GM21381 (cell line): ENCODE results near the gene BAG1.

Experiments
- ATAC-seq: cut with Tn5 transposase; IDR thresholded peaks from one replicate; pipeline ENCODE4 v1.9.1; 2021; ENCODE audit warnings: mild to moderate bottlenecking, moderate library complexity; ENCODE audit not compliant: unreplicated experiment

Gene BAG1

DNA sequence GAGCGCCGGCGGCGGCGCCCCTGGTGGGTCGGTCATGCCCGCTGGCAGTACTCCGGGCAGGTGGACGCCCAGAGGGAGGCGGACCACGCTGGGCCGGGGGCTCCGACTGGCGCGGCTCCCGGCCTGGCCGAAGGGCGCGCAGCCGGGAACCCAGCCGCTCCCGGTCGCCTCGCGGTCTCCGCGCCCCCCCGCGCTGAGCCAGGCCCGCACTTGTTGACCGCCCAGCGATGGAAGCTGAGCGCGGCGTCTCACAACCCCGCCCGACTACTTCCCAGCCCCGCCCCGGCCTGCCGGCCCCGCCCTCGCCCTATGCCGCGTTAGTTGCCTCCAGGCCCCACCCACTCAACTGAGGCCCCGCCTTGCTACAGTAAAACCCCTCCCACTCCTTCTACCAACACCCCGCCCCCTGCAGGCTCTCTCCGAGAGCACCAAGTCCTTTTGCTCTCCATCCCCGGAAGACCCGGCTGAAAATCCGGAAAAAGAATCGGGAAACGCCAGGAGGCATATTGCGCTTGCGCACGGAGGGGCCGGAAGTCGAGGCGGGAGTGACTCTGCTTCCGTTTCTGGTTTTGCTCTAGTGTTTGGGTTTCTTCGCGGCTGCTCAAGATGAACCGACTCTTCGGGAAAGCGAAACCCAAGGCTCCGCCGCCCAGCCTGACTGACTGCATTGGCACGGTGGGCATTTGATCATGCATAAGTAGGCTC lies at the start of gene BAG1, which contains the start of gene CHMP5:
Gene BAG1, minus strand, starts transcription at position 236 of the 705 bp plus-strand sequence.
Gene CHMP5, plus strand, starts transcription at position 577 of the 705 bp plus-strand sequence. Its CDS starts 30 bp downstream, at position 607.
- ATAC-seq = peak; percentile 87

- ATAC-seq = no peak
Observed at GRCh38 chr9:33311953-33312352, 47.4 kb upstream of the BAG1 start.

- ATAC-seq = no peak
Observed at GRCh38 chr9:33310748-33311147, 46.2 kb upstream of the BAG1 start.

DNA sequence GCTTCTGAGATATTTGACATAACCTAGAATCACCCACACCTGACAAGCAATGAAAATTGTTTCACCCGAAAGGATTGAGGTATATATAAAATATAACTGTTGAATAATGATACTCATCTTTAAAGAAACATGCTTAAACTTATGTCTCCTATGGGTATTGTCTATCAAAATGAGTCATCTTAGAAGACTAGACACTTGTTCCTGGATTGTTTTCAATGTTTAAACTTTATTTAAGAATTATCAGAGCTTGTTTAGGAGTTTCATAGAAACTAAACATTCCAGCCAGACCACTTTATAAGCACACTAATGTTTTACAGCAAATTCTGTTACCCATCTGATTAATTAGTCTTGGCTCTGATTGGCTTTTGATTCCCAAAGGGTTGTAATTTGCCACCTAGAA lies 45.4 kb upstream of the BAG1 start:
- ATAC-seq = no peak

GRCh38 chr9:33307067-33307466 lies 42.6 kb upstream of the BAG1 start:
- no peak for ATAC-seq

DNA sequence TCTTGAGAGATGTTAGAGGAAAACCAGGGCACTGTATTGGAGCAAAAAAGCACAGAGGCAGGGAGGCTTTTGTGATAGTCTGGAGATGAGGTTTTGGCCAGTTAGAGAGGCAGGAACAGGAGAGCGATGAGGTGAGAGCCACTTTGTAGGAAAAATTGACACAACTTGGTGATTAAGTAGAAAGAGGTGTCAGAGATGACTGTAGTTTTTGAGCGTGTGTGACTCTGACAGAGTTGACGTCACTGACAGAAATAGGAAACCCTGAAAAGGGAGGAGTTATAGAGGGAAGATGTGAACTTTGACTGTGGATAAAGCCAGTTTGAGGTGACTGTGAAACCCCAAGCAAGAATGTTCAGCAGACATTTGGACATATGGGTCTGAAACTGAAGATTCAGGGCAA lies 41.5 kb upstream of the BAG1 start:
- ATAC-seq = no peak

DNA sequence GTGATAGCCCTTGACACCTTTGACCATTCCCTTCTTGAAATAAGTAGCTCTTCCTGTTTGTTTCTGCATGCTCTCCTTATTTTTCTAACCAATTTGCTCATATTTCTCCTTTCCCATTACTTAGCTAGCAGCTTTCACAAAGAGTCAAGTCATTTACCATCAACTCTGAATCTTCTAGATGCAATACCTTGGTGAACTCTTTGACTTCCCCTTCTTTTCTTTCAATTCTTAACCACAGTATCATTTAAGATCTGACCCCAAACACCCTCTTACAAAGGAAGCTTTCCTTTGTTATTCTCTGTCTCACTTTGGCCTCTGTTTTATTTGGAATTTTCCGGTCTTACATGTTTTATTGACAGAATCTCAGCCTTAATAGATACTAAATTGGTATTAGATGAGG lies 39.9 kb upstream of the BAG1 start:
- ATAC-seq = no peak

- ATAC-seq = no peak
Observed at GRCh38 chr9:33300546-33300945, 36.0 kb upstream of the BAG1 start.

- peak; percentile 93 for ATAC-seq
Observed at GRCh38 chr9:33297432-33297831, 32.9 kb upstream of the BAG1 start.

GRCh38 chr9:33295571-33295970 lies 31.1 kb upstream of the BAG1 start:
- no peak for ATAC-seq

- no peak for ATAC-seq
Observed at GRCh38 chr9:33294670-33295432, 30.3 kb upstream of the BAG1 start.

DNA sequence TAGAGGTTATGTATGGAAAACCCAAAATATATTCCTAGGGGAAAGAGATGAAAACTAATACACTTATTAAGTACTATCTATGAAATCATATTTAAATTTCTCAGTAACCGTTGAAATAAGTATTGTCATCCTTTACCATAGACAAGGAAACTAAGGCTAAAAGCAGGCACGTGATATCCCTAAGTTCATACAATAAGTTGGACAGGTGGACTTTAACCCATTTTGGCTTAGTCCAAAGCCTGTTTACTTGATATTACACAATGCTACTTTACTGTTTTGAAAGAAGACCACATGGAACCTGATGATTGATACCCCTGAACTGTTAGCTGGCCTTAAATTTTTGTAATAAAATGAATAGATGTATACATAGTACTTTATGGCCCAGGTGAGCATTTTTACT lies 29.3 kb upstream of the BAG1 start:
- no peak for ATAC-seq

GRCh38 chr9:33291901-33292300 lies 27.4 kb upstream of the BAG1 start:
- no peak for ATAC-seq

- no peak for ATAC-seq
Observed at GRCh38 chr9:33291031-33291397, 26.5 kb upstream of the BAG1 start.

DNA sequence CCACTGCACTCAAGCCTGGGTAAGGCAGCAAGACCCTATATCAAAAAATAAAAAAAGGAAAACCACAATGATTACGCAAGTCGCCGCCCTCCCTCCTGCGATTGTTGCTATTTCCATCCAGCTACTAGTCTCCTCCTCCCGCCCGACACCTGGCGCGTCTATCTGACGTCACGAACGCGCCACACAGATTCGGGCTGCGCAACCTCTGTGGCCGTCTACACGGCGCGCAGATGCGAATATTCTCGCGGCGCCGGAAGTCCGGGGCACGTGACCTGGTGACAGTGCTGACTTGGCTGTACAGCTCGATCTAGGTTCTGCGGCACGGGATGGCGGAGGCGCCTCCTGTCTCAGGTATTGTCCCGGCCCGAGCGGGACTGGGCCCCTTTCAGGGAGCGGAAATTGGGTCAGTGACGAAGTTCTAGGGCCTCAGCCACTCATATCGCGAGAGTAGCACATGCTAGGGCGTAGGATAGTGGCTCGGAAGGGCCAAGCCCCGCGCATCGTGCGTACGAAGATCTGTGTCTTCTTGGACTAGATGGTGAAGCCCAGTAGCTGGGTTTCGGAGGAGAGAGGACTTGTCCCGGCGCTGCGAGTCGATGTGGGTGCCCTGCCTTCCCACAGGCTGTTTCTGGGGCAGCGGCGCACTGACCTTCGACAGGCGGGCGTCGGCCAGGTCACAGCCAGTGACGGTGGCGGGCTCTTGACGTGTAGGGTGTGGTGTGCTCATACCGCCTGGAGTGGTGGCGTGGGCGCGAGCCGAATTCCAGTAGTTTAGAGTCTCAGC lies 25.9 kb upstream of the BAG1 start, which contains the start of gene NFX1:
Gene NFX1, plus strand, starts transcription at position 270 of the 784 bp plus-strand sequence. Its CDS starts 57 bp downstream, at position 327.
- ATAC-seq = peak; percentile 85

- peak; percentile 26 for ATAC-seq
Observed at GRCh38 chr9:33289936-33290246, 25.4 kb upstream of the BAG1 start.

- no peak for ATAC-seq
Observed at GRCh38 chr9:33289496-33289895, 25.0 kb upstream of the BAG1 start.

DNA sequence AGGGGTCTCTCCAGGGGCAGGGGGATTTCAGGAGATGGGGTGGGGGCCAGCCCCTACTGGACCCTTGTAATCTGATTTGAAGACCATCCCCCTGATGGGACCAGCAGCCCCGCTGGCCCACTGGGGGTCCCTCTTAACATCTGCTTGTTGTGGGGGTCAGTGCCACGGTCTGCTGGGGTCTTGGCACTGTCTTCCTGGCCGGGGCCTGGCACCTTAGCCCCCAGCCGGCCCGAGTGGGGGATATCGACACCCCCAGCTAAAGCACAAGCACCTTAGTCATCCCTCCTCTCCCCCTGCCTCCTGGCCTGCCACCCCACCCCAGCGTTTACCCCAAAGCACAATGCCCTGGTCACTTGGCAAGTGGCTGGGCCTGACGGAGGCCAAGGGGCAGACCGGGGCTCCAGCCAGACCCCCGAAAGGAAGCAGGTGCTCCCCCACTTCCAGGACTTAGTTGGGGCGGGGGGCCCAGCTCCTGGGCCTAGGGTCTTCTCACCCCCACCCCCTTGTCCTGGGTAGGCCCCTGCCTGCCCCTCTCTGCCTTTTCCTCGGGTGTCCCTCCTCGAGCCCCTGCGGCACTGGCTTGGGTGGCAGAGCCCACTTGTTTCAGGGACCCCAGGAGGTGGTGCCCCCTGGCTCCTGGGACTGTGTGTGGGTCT lies 24.4 kb upstream of the BAG1 start:
- no peak for ATAC-seq

GRCh38 chr9:33288235-33288634 lies 23.7 kb upstream of the BAG1 start:
- ATAC-seq = no peak

- no peak for ATAC-seq
Observed at GRCh38 chr9:33287087-33287490, 22.6 kb upstream of the BAG1 start.

DNA sequence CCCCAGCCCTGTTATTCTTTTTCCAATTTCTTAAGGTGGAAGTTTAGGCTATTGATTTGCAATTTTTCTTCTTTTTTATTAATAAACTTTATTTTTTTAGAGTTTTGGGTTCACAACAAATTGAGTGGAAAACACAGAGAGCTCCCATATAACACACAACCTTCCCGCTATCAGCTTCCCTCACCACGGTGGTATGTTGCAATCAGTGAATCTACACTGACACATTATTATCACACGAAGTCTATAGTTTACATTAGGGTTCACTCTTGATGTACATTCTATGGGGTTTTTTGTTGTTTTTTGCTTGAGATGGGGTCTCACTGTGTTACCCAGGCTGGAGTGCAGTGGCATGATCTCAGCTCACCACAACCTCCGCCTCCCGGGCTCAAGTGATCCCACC lies 21.0 kb upstream of the BAG1 start:
- ATAC-seq = no peak
